Activated T-helper 17 cell treated with anti-CD3 and anti-CD28 coated beads, Interleukin-2, amount 50 U/mL, for 72 hours (primary cell): ENCODE data around the gene EIF5AL1. TPM values are rescaled to one million over a fixed set of nuclear protein-coding genes. Genes with fewer than 3 reads are reported as not detected.

ENCODE experiments used
- ATAC-seq: fragments of 150-1000 bp; cut with Tn5 transposase; replicated peaks from 2 replicates; pipeline ENCODE4 v1.10.0; 2021; ENCODE audit warnings: mild to moderate bottlenecking, moderate library complexity
- H3K27ac Mint-ChIP-seq: one replicate; pipeline ENCODE4 v1.8.0; 2022; ENCODE audit warnings: mixed read lengths
- H3K27me3 Mint-ChIP-seq: one replicate; pipeline ENCODE4 v1.8.0; 2022; ENCODE audit warnings: mixed read lengths
- H3K36me3 Mint-ChIP-seq: one replicate; pipeline ENCODE4 v1.8.0; 2022; ENCODE audit warnings: low read depth, mild to moderate bottlenecking, mixed read lengths
- H3K4me1 Mint-ChIP-seq: one replicate; pipeline ENCODE4 v1.8.0; 2022; ENCODE audit warnings: mixed read lengths
- H3K4me3 Mint-ChIP-seq: one replicate; pipeline ENCODE4 v1.8.0; 2022; ENCODE audit warnings: mild to moderate bottlenecking, mixed read lengths
- H3K9me3 Mint-ChIP-seq: one replicate; pipeline ENCODE4 v1.8.0; 2022; ENCODE audit warnings: mixed read lengths
- total RNA-seq, 2 donors: library from RNA; stranded (reverse); gene quantifications; one replicate each; pipeline ENCODE4 v1.2.3, GENCODE V29; 2022

The EIF5AL1 gene
- total RNA-seq, 2 donors from 2014 or later: 0.26 TPM; not detected in 1

- no peak overlapping the region for H3K4me3 Mint-ChIP-seq
- no peak overlapping the region for H3K27ac Mint-ChIP-seq
- H3K4me1 Mint-ChIP-seq: no peaks in the 10 kb centered on the region
- H3K27me3 Mint-ChIP-seq: peaks cover 19% of the 10 kb centered on the region
- no peaks in the 10 kb centered on the region for H3K36me3 Mint-ChIP-seq
- no peaks in the 10 kb centered on the region for H3K9me3 Mint-ChIP-seq
- ATAC-seq: no peak
Measured at GRCh38 chr10:79479283-79479909, 32.9 kb upstream of the EIF5AL1 start.

- Mint-ChIP-seq H3K4me1 (no peaks in the 10 kb centered on the region), H3K4me3 (no peak overlapping the region), H3K9me3 (no peaks in the 10 kb centered on the region), H3K36me3 (no peaks in the 10 kb centered on the region), H3K27ac (no peak overlapping the region), H3K27me3 (peaks cover 9% of the 10 kb centered on the region)
- no peak for ATAC-seq
Measured at GRCh38 chr10:79482304-79482703, 30.0 kb upstream of the EIF5AL1 start.

- no peak for ATAC-seq
- no peaks in the 10 kb centered on the region for H3K4me1 Mint-ChIP-seq
- H3K27me3 Mint-ChIP-seq: peaks cover 4% of the 10 kb centered on the region
- no peaks in the 10 kb centered on the region for H3K36me3 Mint-ChIP-seq
- H3K27ac Mint-ChIP-seq: no peak overlapping the region
- no peaks in the 10 kb centered on the region for H3K9me3 Mint-ChIP-seq
- H3K4me3 Mint-ChIP-seq: no peak overlapping the region
Measured at GRCh38 chr10:79482741-79483140, 29.6 kb upstream of the EIF5AL1 start.

GRCh38 chr10:79483299-79483698, 29.0 kb upstream of the EIF5AL1 start:
- H3K36me3 Mint-ChIP-seq: no peaks in the 10 kb centered on the region
- H3K4me1 Mint-ChIP-seq: no peaks in the 10 kb centered on the region
- no peak overlapping the region for H3K27ac Mint-ChIP-seq
- no peak for ATAC-seq
- no peak overlapping the region for H3K4me3 Mint-ChIP-seq
- peaks cover 4% of the 10 kb centered on the region for H3K27me3 Mint-ChIP-seq
- H3K9me3 Mint-ChIP-seq: no peaks in the 10 kb centered on the region

GRCh38 chr10:79483948-79484347, 28.4 kb upstream of the EIF5AL1 start:
- peaks cover 4% of the 10 kb centered on the region for H3K27me3 Mint-ChIP-seq
- H3K27ac Mint-ChIP-seq: no peak overlapping the region
- no peaks in the 10 kb centered on the region for H3K36me3 Mint-ChIP-seq
- no peak overlapping the region for H3K4me3 Mint-ChIP-seq
- H3K9me3 Mint-ChIP-seq: no peaks in the 10 kb centered on the region
- ATAC-seq: no peak
- H3K4me1 Mint-ChIP-seq: no peaks in the 10 kb centered on the region

GRCh38 chr10:79484476-79484875, 27.9 kb upstream of the EIF5AL1 start:
- Mint-ChIP-seq H3K27ac (no peak overlapping the region), H3K4me3 (no peak overlapping the region), H3K9me3 (no peaks in the 10 kb centered on the region), H3K4me1 (no peaks in the 10 kb centered on the region), H3K27me3 (no peaks in the 10 kb centered on the region), H3K36me3 (no peaks in the 10 kb centered on the region)
- ATAC-seq: no peak

- Mint-ChIP-seq H3K27me3 (no peaks in the 10 kb centered on the region), H3K4me3 (no peak overlapping the region), H3K27ac (no peak overlapping the region), H3K36me3 (no peaks in the 10 kb centered on the region), H3K4me1 (no peaks in the 10 kb centered on the region), H3K9me3 (no peaks in the 10 kb centered on the region)
- peak; percentile 70 for ATAC-seq
Measured at GRCh38 chr10:79487296-79488194, 24.8 kb upstream of the EIF5AL1 start.

GRCh38 chr10:79488336-79488735, 24.0 kb upstream of the EIF5AL1 start:
- no peaks in the 10 kb centered on the region for H3K27me3 Mint-ChIP-seq
- no peaks in the 10 kb centered on the region for H3K36me3 Mint-ChIP-seq
- H3K9me3 Mint-ChIP-seq: no peaks in the 10 kb centered on the region
- H3K27ac Mint-ChIP-seq: no peak overlapping the region
- no peak overlapping the region for H3K4me3 Mint-ChIP-seq
- ATAC-seq: no peak
- H3K4me1 Mint-ChIP-seq: no peaks in the 10 kb centered on the region

GRCh38 chr10:79488870-79489269, 23.5 kb upstream of the EIF5AL1 start:
- Mint-ChIP-seq H3K4me1 (no peaks in the 10 kb centered on the region), H3K4me3 (no peak overlapping the region), H3K9me3 (no peaks in the 10 kb centered on the region), H3K36me3 (no peaks in the 10 kb centered on the region), H3K27me3 (no peaks in the 10 kb centered on the region), H3K27ac (no peak overlapping the region)
- no peak for ATAC-seq

- ATAC-seq: no peak
- peaks cover 5% of the 10 kb centered on the region for H3K27me3 Mint-ChIP-seq
- H3K4me3 Mint-ChIP-seq: no peak overlapping the region
Measured at GRCh38 chr10:79490400-79491142, 21.8 kb upstream of the EIF5AL1 start.

GRCh38 chr10:79491143-79491835, 21.0 kb upstream of the EIF5AL1 start:
- no peaks in the 10 kb centered on the region for H3K9me3 Mint-ChIP-seq
- H3K4me3 Mint-ChIP-seq: no peak overlapping the region
- peak overlapping the region; percentile 50 for H3K27ac Mint-ChIP-seq
- no peak for ATAC-seq
- no peaks in the 10 kb centered on the region for H3K4me1 Mint-ChIP-seq
- no peaks in the 10 kb centered on the region for H3K36me3 Mint-ChIP-seq
- peaks cover 8% of the 10 kb centered on the region for H3K27me3 Mint-ChIP-seq

More at GRCh38 chr10:79490400-79491142, 21.8 kb upstream of the EIF5AL1 start:
- H3K27ac Mint-ChIP-seq: peak overlapping the region; percentile 50
- no peaks in the 10 kb centered on the region for H3K9me3 Mint-ChIP-seq
- H3K4me1 Mint-ChIP-seq: no peaks in the 10 kb centered on the region
- no peaks in the 10 kb centered on the region for H3K36me3 Mint-ChIP-seq

GRCh38 chr10:79492256-79492655, 20.1 kb upstream of the EIF5AL1 start:
- Mint-ChIP-seq H3K4me1 (no peaks in the 10 kb centered on the region), H3K36me3 (no peaks in the 10 kb centered on the region), H3K27ac (no peak overlapping the region), H3K27me3 (peaks cover 9% of the 10 kb centered on the region), H3K9me3 (no peaks in the 10 kb centered on the region), H3K4me3 (no peak overlapping the region)
- ATAC-seq: no peak

GRCh38 chr10:79492839-79493238, 19.5 kb upstream of the EIF5AL1 start:
- ATAC-seq: no peak
- no peak overlapping the region for H3K27ac Mint-ChIP-seq

GRCh38 chr10:79493806-79494205, 18.5 kb upstream of the EIF5AL1 start:
- Mint-ChIP-seq H3K36me3 (no peaks in the 10 kb centered on the region), H3K4me1 (no peaks in the 10 kb centered on the region), H3K27ac (no peak overlapping the region), H3K27me3 (peaks cover 21% of the 10 kb centered on the region), H3K4me3 (no peak overlapping the region), H3K9me3 (no peaks in the 10 kb centered on the region)
- ATAC-seq: no peak

More at GRCh38 chr10:79492839-79493238, 19.5 kb upstream of the EIF5AL1 start:
- H3K36me3 Mint-ChIP-seq: no peaks in the 10 kb centered on the region
- H3K4me1 Mint-ChIP-seq: no peaks in the 10 kb centered on the region
- no peak overlapping the region for H3K4me3 Mint-ChIP-seq
- no peaks in the 10 kb centered on the region for H3K9me3 Mint-ChIP-seq
- H3K27me3 Mint-ChIP-seq: peaks cover 14% of the 10 kb centered on the region
